GM19324 (cell line): ENCODE data around the gene WFDC10B.
"Not testable (repeated sequence)": the region's sequence is repeated elsewhere in the genome, so short reads cannot be mapped to it uniquely, and the experiment has no call there.

ENCODE experiments used
- ATAC-seq: cut with Tn5 transposase; IDR thresholded peaks from one replicate; pipeline ENCODE4 v1.9.1; 2021; ENCODE audit warnings: mild to moderate bottlenecking, moderate library complexity; ENCODE audit not compliant: unreplicated experiment, low FRiP score

Gene WFDC10B

GRCh38 chr20:45649312-45649863 is 55.4 kb downstream of the WFDC10B start:
- no peak for ATAC-seq

- ATAC-seq, result no peak
Observed at GRCh38 chr20:45647441-45648050, 57.3 kb downstream of the WFDC10B start.

DNA sequence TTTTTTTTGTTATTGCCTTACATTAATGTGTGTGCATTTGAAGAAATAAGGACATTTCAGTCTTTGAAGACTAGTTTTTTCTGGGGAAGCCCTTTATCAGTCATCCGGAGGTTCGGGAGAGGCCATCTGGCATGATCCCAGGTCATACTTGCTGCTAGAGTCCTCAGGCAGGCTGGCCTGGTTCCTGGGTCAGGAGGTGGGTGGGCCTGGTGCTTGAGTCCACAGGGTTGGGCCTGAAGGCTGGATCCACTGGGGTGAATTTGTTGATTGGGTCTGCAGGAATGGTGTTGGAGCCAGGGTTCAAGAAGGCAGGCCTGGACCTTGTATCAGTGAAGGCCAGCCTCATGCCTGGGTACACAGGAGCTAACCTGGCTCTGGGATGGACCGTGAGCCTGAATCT is 57.9 kb downstream of the WFDC10B start:
- no peak for ATAC-seq

- not testable (repeated sequence) for ATAC-seq
Observed at GRCh38 chr20:45645869-45646268, 59.0 kb downstream of the WFDC10B start.

DNA sequence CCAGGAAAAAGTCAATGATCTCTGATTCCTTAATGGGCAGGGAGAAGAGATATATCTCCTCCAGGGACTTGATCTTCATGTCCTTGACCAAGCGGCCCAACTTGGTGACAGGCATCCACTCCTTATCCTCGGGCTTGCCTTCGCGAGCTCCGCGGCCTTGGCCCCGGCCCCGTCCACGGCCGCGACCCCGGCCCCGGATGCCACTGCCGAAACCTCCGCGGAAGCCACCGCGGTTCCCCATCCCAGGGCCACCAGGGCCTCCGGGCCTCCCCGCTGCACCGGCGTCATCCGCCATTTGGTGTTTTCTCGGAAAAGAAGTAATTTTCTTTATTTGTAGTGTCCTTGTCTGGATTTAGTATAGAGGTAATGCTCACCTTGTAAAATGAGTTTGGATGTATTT is 63.7 kb downstream of the WFDC10B start:
- ATAC-seq, result not testable (repeated sequence)

DNA sequence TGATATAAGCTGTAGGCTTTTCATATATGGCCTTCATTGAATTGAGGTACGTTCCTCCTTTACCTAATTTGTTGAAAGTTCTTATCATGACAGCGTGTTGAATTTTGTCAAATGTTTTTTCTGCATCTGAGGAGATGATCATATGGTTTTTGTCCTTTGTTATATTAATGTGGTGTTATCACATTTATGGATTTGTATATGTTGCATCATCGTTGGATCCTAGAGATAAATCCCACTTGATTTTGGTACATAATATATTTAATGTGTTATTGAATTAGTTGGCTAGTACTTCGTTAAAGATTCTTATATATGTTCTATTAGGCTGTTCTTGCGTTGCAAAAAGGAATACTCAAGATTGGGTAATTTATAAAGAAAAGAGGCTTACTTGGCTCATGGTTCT is 65.1 kb downstream of the WFDC10B start:
- ATAC-seq, result no peak

DNA sequence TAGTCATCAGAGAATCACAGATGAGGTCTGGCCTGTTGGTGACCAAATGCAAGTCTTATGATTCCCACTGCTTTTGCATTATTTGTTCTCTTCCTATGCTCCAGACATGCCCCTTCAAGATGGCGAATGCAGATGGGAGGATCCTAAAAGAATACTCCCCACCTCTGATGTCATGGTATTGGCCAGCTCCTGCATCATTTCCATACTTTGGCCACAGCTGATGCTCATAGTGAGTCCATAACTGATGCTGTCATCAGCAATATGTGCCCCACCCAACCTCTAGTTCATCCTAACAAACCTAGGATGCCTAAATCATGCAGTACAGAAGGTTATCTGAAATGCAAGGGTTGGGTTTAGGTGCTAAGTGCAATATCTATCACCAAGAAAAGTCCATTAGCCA is 68.3 kb downstream of the WFDC10B start:
- ATAC-seq, result no peak
